H1 (cell line): Measurements from ENCODE around the gene GID8. TPM values are rescaled to one million over a fixed set of nuclear protein-coding genes. Genes with fewer than 3 reads are reported as not detected.

Experiments
- CTCF ChIA-PET: fragments of 300-600 bp; sonication (Branson Sonifier 250); formaldehyde crosslinking; loops from one replicate; lab custom pipeline; 2021; ENCODE audit not compliant: partially characterized antibody; lab: Charles Lee
- POLR2A ChIA-PET: fragments of 300-600 bp; sonication (Branson Sonifier 250); formaldehyde crosslinking; loops from one replicate; lab custom pipeline; 2021; ENCODE audit warnings: inconsistent platforms; ENCODE audit not compliant: partially characterized antibody; lab: Charles Lee
- DNase-seq, 2 experiments: peaks; one replicate each; pipeline versions ENCODE4 v3.0.0 to v3.0.0-alpha.2; 2010 to 2022; ENCODE audit warnings: low spot score in 2 of 2, low read depth in 1 of 2, mixed read lengths in 1 of 2
- FAIRE-seq: peaks from 2 replicates; lab custom pipeline; 2011; peaks lifted over from hg19 to GRCh38; lab: Jason Lieb, UNC
- H2AFZ ChIP-seq: 2 replicates; pipeline ENCODE4 v1.8.1; 2012; ENCODE audit warnings: low read length, inconsistent platforms
- H2AK5ac ChIP-seq: 2 replicates; pipeline ENCODE4 v1.6.1; 2013; ENCODE audit warnings: low read depth, low read length
- H2BK120ac ChIP-seq: replicated peaks from 2 replicates; pipeline ENCODE3; 2013; ENCODE audit warnings: low read depth, low read length, inconsistent platforms
- H2BK12ac ChIP-seq: 2 replicates; pipeline ENCODE4 v1.6.1; 2013; ENCODE audit warnings: low read depth, low read length
- H2BK15ac ChIP-seq: 2 replicates; pipeline ENCODE4 v1.6.1; 2013; ENCODE audit warnings: low read length
- H2BK20ac ChIP-seq: 2 replicates; pipeline ENCODE4 v1.6.1; 2013; ENCODE audit warnings: low read length
- H2BK5ac ChIP-seq: 2 replicates; pipeline ENCODE4 v1.6.1; 2013; ENCODE audit warnings: low read depth, low read length
- H3K14ac ChIP-seq: 2 replicates; pipeline ENCODE4 v1.6.1; 2013; ENCODE audit warnings: inconsistent platforms; ENCODE audit not compliant: insufficient read length
- H3K18ac ChIP-seq: 2 replicates; pipeline ENCODE4 v1.6.1; 2013; ENCODE audit warnings: low read length; ENCODE audit errors: extremely low read depth
- H3K23ac ChIP-seq: 2 replicates; pipeline ENCODE4 v1.6.1; 2013; ENCODE audit warnings: inconsistent platforms; ENCODE audit not compliant: insufficient read length
- H3K23me2 ChIP-seq: 2 replicates; pipeline ENCODE4 v1.6.1; 2013; ENCODE audit warnings: low read depth, low read length
- H3K27ac ChIP-seq: 2 replicates; pipeline ENCODE4 v1.6.1; 2011; ENCODE audit warnings: low read depth, low read length, inconsistent platforms
- H3K27me3 ChIP-seq, 4 experiments: replicated peaks in 1 of 4; 1 replicate in 1 of 4; 2 replicates in 3 of 4; pipeline versions ENCODE4 v1.6.1 to v1.8.1; 2011 to 2013; ENCODE audit warnings: low read length in 3 of 4, mild to moderate bottlenecking in 3 of 4, inconsistent platforms in 2 of 4, mixed read lengths in 2 of 4, moderate library complexity in 1 of 4; ENCODE audit not compliant: control insufficient read depth in 3 of 4, insufficient read depth in 3 of 4; ENCODE audit errors: extremely low read depth in 1 of 4
- H3K36me3 ChIP-seq, 4 experiments: 2 replicates each; pipeline versions ENCODE4 v1.6.1 to v1.8.1; 2011 to 2013; ENCODE audit warnings: mild to moderate bottlenecking in 4 of 4, low read length in 3 of 4, moderate library complexity in 2 of 4, control low read depth in 1 of 4, inconsistent platforms in 1 of 4; ENCODE audit not compliant: insufficient read depth in 4 of 4, control insufficient read depth in 2 of 4
- H3K4ac ChIP-seq: replicated peaks from 2 replicates; pipeline ENCODE3; 2013; ENCODE audit warnings: low read length, low read depth, mixed read lengths, inconsistent platforms; ENCODE audit not compliant: insufficient read length
- H3K4me1 ChIP-seq, 4 experiments: replicated peaks in 1 of 4; 1 replicate in 1 of 4; 2 replicates in 3 of 4; pipeline versions ENCODE4 v1.6.1 to v1.8.1; 2011 to 2013; ENCODE audit warnings: low read length in 3 of 4, inconsistent platforms in 2 of 4, mixed read lengths in 1 of 4; ENCODE audit not compliant: insufficient read depth in 4 of 4, control insufficient read depth in 3 of 4
- H3K4me2 ChIP-seq, 2 experiments: 2 replicates each; pipeline versions ENCODE4 v1.6.1 to v1.8.1; 2011 to 2013; ENCODE audit warnings: low read depth in 2 of 2, low read length in 2 of 2, control low read depth in 1 of 2, inconsistent platforms in 1 of 2, mild to moderate bottlenecking in 1 of 2; ENCODE audit not compliant: insufficient read depth in 1 of 2
- H3K4me3 ChIP-seq, 4 experiments: fragments of 200-600, 300-600 bp in 1 of 4; sonication (generic), shearing (Covaris generic), sonication (Bioruptor Twin) in 1 of 4; 2 replicates each; pipeline versions ENCODE4 v1.5.1 to v1.8.1; 2011 to 2016; ENCODE audit warnings: low read length in 4 of 4, low read depth in 3 of 4, control low read depth in 2 of 4, inconsistent platforms in 2 of 4, mild to moderate bottlenecking in 2 of 4, mixed read lengths in 1 of 4, moderate library complexity in 1 of 4; ENCODE audit not compliant: insufficient read depth in 2 of 4; ENCODE audit errors: extremely low read depth in 1 of 4
- H3K56ac ChIP-seq: replicated peaks from 2 replicates; pipeline ENCODE3; 2013; ENCODE audit warnings: low read depth, mild to moderate bottlenecking, mixed read lengths, low read length, inconsistent platforms; ENCODE audit not compliant: insufficient read length
- H3K79me1 ChIP-seq: 2 replicates; pipeline ENCODE4 v1.6.1; 2013; ENCODE audit warnings: low read depth, low read length, control low read depth
- H3K79me2 ChIP-seq, 2 experiments: 2 replicates each; pipeline versions ENCODE4 v1.6.1 to v1.8.1; 2012 to 2013; ENCODE audit warnings: low read length in 2 of 2, mild to moderate bottlenecking in 2 of 2, inconsistent platforms in 1 of 2; ENCODE audit not compliant: insufficient read depth in 2 of 2, control insufficient read depth in 1 of 2
- H3K9ac ChIP-seq, 4 experiments: replicated peaks in 1 of 4; 1 replicate in 1 of 4; 2 replicates in 3 of 4; pipeline versions ENCODE4 v1.6.1 to v1.8.1; 2011 to 2013; ENCODE audit warnings: low read depth in 3 of 4, low read length in 3 of 4, control low read depth in 2 of 4, mild to moderate bottlenecking in 2 of 4, moderate library complexity in 2 of 4, inconsistent platforms in 1 of 4; ENCODE audit errors: extremely low read depth in 1 of 4
- H3K9me3 ChIP-seq, 2 experiments: 2 replicates each; pipeline versions ENCODE4 v1.6.1 to v1.8.1; 2012 to 2013; ENCODE audit warnings: mild to moderate bottlenecking in 2 of 2, moderate library complexity in 2 of 2, control low read depth in 1 of 2, inconsistent platforms in 1 of 2, low read depth in 1 of 2, low read length in 1 of 2, mixed read lengths in 1 of 2; ENCODE audit not compliant: insufficient read depth in 2 of 2
- H4K20me1 ChIP-seq, 2 experiments: replicated peaks in 1 of 2; 2 replicates each; pipeline versions ENCODE3 to v1.8.1; 2011 to 2013; ENCODE audit warnings: inconsistent platforms in 2 of 2, low read length in 2 of 2, mild to moderate bottlenecking in 1 of 2; ENCODE audit not compliant: insufficient read depth in 2 of 2, control insufficient read depth in 1 of 2
- H4K5ac ChIP-seq: 2 replicates; pipeline ENCODE4 v1.6.1; 2013; ENCODE audit warnings: low read length, low read depth, mixed read lengths, inconsistent platforms; ENCODE audit not compliant: insufficient read length
- H4K8ac ChIP-seq: 2 replicates; pipeline ENCODE4 v1.8.0; 2013; ENCODE audit warnings: mild to moderate bottlenecking, moderate library complexity, low read length, inconsistent platforms; ENCODE audit not compliant: insufficient read depth; ENCODE audit errors: extremely low read depth
- H4K91ac ChIP-seq: replicated peaks from 2 replicates; pipeline ENCODE3; 2013; ENCODE audit warnings: low read length, mixed read lengths, inconsistent platforms; ENCODE audit not compliant: insufficient read length
- TCF12 ChIP-seq: IDR thresholded peaks from 2 replicates; pipeline ENCODE4 v1.6.1; 2011; ENCODE audit warnings: low read depth, mild to moderate bottlenecking, low read length
- WGBS, 2 experiments: shearing (Covaris generic) in 1 of 2; methylation state at CpG; one replicate each; pipeline versions ENCODE4 v1.1.6 to v1.1.7; 2013 to 2015; ENCODE audit warnings: low lambda C conversion rate in 2 of 2, mixed read lengths in 2 of 2, inconsistent platforms in 1 of 2, low coverage in 1 of 2, missing lambda C conversion rate in 1 of 2; ENCODE audit not compliant: insufficient replicate concordance in 2 of 2, insufficient coverage in 1 of 2, insufficient read length in 1 of 2; ENCODE audit errors: extremely low coverage in 1 of 2, missing lambda C conversion rate in 1 of 2; 5-methylcytosine and 5-hydroxymethylcytosine counted together
- polyA plus RNA-seq, 7 experiments: library from polyadenylated mRNA; depleted of rRNA in 3 of 7; stranded (reverse) in 5 of 7; unstranded in 2 of 7; fragments of >200 nt in 5 of 7; fragments of 200-250 nt in 2 of 7; gene quantifications; 1 replicate in 5 of 7; 2 replicates in 1 of 7; 4 replicates in 1 of 7; pipeline versions ENCODE4 v1.2.1 to v1.2.3, GENCODE V29; 2011 to 2013; ENCODE audit warnings: missing spikeins in 2 of 7, mixed read lengths in 2 of 7
- total RNA-seq: library from RNA; stranded (reverse); fragmentation: NEBNext Ultra II Directional; extraction: Animal tissue kit (Norgen Biotek cat#: 25700); gene quantifications from 2 replicates; pipeline ENCODE4 v1.2.1, GENCODE V29; 2021

GID8 gene
- total and polyA plus RNA-seq, 2 of the 8 experiments (the other 6 are each of a cell fraction or from before 2014, with no cell fraction given), result 39.7 to 72.9 TPM

- H3K9ac ChIP-seq, result no peak overlapping the region
- H3K27ac ChIP-seq, result no peak overlapping the region
- no peak overlapping the region for H4K91ac ChIP-seq
- peaks cover 7 to 38% (median 21%) of the 10 kb centered on the region in 4 experiments for H3K36me3 ChIP-seq
- no peak overlapping the region for H2BK20ac ChIP-seq
- no peak overlapping the region for H2BK120ac ChIP-seq
- no peak overlapping the region for H3K18ac ChIP-seq
- peaks cover 2 to 23% (median 17%) of the 10 kb centered on the region in 4 experiments for H3K4me1 ChIP-seq
- H2AFZ ChIP-seq, result no peak overlapping the region
- H2BK15ac ChIP-seq, result no peak overlapping the region
- no peak overlapping the region for H3K14ac ChIP-seq
- no peak for FAIRE-seq
- no peak overlapping the region for H3K4me2 ChIP-seq
- no peak overlapping the region for H3K56ac ChIP-seq
- H2AK5ac ChIP-seq, result no peak overlapping the region
- H3K79me1 ChIP-seq, result peaks cover 8% of the 10 kb centered on the region; the same call in 1 of the 2 replicates
- no peak for DNase-seq
- no peak overlapping the region; the same call in 1 of the 2 replicates for H2BK12ac ChIP-seq
- H4K8ac ChIP-seq, result no peak overlapping the region; the same call in 1 of the 2 replicates
- H3K27me3 ChIP-seq, result no peaks in the 10 kb centered on the region
- CTCF ChIA-PET, result interaction anchor here (0.6 to 7.0 kb wide), 9 partner anchors 9 to 89 kb away, joined by 3 to 50 read pairs (median 5); no protein-coding TSS in a partner anchor
- 98% methylated on average over 8 of the region's 8 CpGs; no CpG with 5 or more reads in 1 of the 2 experiments for WGBS, 2 experiments
- H3K79me2 ChIP-seq, result peaks cover 0 to 38% of the 10 kb centered on the region in 2 experiments; a peak in 2 of 4 replicates
- H3K4ac ChIP-seq, result no peak overlapping the region
- POLR2A ChIA-PET, result interaction anchor here (3.6 to 19.4 kb wide), 3 partner anchors 15 to 50 kb away, joined by 14 to 363 read pairs (median 59); partner anchors contain the start of genes DIDO1 and GID8
- no peak overlapping the region for H3K23ac ChIP-seq
- peaks cover 6 to 17% of the 10 kb centered on the region in 2 experiments for H4K20me1 ChIP-seq
- no peak overlapping the region for H3K4me3 ChIP-seq
- H4K5ac ChIP-seq, result no peak overlapping the region
- peaks cover 11% of the 10 kb centered on the region; the same call in 1 of the 2 replicates for H3K23me2 ChIP-seq
- no peaks in the 10 kb centered on the region for H3K9me3 ChIP-seq
- H2BK5ac ChIP-seq, result no peak overlapping the region
- TF ChIP-seq TCF12, result no peak
These were observed 12.8 kb downstream of the GID8 start for GRCh38 chr20:62950741-62951140.
